NB4 (cell line): ENCODE measurements around the gene DGLUCY.
A peak's percentile ranks its signal among the peaks of the same experiment; 100 is the strongest.

Source experiments
- POLR2A ChIP-seq: IDR thresholded peaks from 2 replicates; pipeline ENCODE4 v1.6.1; 2011; ENCODE audit warnings: mild to moderate bottlenecking; ENCODE audit not compliant: insufficient read length; ENCODE audit errors: extremely low read depth
- TF ChIP-seq, protein P1 (sequence below): IDR thresholded peaks from one replicate; pipeline ENCODE4 v1.5.1; 2012; ENCODE audit warnings: low read depth, low read length
- TF ChIP-seq, protein P2 (sequence below): IDR thresholded peaks from 2 replicates; pipeline ENCODE4 v1.6.1; 2011; ENCODE audit warnings: low read depth, low read length

DNA sequence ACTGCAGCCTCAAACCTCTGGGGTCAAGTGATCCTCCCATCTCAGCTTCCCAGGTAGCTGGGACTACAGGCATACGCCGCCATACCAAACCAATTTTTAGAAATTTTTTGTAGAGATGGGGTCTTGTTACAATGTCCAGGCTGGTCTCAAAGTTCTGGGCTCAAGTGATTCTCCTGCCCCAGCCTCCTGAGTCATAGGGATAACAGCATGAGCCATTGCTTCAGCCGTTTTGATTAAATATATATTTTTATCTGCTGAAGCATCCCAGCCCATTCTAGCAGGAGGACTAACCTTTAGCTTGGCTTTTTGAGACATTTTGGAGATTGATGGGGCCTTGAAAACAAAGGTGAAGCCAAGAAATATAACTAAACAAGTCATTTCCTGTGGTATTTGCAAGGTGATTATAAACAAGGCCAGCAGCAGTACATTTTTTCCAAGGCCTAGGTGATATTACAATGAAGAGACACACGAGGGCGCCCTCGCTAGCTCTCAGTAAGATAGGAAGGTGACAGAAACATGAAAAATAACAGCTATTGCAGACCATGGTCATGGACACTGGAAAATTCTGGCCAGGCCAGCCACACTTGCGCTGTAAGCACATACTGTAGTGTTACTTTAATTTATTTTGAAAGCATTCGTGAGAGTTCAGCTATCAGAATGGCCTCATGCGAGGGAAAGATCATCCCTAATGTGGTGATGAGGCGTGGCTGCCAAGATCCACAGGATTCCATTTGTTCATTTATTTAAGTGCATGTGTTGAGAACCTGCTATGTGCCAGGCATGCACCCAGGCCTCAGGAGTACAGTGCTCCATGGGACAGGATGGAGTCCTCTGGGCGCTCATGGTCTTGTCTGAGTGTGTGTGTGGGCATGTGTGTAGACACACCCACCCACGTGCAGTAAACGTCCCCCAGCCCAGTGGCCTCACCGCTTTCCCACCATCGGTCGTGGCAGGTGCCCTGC, 63.5 kb downstream of the DGLUCY start:
- TF ChIP-seq, protein P1, sequence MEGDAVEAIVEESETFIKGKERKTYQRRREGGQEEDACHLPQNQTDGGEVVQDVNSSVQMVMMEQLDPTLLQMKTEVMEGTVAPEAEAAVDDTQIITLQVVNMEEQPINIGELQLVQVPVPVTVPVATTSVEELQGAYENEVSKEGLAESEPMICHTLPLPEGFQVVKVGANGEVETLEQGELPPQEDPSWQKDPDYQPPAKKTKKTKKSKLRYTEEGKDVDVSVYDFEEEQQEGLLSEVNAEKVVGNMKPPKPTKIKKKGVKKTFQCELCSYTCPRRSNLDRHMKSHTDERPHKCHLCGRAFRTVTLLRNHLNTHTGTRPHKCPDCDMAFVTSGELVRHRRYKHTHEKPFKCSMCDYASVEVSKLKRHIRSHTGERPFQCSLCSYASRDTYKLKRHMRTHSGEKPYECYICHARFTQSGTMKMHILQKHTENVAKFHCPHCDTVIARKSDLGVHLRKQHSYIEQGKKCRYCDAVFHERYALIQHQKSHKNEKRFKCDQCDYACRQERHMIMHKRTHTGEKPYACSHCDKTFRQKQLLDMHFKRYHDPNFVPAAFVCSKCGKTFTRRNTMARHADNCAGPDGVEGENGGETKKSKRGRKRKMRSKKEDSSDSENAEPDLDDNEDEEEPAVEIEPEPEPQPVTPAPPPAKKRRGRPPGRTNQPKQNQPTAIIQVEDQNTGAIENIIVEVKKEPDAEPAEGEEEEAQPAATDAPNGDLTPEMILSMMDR, result peak; percentile 69
- no peak for TF ChIP-seq POLR2A
- TF ChIP-seq, protein P2, sequence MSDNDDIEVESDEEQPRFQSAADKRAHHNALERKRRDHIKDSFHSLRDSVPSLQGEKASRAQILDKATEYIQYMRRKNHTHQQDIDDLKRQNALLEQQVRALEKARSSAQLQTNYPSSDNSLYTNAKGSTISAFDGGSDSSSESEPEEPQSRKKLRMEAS, result peak; percentile 15
